Epithelial cell of prostate (primary cell): ENCODE results near the gene AGPAT2.

Experiments used
- DNase-seq: peaks from one replicate; pipeline ENCODE4 v3.0.0-alpha.2; 2011; ENCODE audit warnings: low read depth, low spot score
- H3K27ac ChIP-seq: fragments of 450-650 bp; 2 replicates; pipeline ENCODE4 v1.5.1; 2017; ENCODE audit warnings: mild to moderate bottlenecking

The AGPAT2 gene

DNA sequence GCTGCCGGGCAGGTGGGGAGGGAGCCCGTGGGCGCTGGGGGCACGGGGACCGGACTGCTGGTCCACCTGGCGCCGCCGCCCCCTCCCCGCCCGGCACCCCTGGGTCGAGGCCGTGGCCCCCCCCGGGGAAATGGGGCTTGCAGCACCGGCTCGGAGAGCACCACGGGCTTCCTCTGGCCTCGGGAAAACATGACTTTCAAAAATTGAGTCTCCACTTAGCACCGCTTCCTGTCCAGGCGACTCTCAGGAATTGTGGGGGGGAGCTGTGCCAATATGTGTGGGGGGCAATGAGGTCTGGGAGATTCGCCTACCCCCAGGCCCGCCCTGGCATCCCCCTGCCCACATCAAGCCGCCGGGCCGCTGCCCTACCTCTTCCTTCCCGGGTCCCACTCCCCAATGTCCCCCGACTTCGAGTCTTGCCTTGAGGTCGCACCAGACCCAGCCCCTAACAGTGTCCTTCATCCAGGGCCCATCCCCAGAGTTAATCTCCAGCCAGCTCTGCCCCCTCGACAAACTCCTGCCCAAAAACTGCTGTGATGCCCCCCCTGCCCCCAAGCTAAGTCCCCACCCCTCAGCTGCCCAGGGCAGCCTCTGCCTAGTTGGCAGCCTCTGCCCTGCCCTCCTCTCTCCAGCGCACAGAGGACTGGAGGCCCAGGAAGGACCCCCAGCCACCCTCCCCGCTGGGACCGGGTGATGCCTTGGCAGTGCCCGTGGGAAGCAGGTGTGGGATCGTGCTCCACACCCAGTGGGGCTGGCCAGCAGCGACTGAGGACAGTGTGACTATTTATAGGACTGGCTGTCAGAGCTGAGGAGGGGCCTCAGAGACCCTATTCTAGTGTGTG lies 20.7 kb downstream of the AGPAT2 start:
- no peak overlapping the region for H3K27ac ChIP-seq
- DNase-seq: no peak

DNA sequence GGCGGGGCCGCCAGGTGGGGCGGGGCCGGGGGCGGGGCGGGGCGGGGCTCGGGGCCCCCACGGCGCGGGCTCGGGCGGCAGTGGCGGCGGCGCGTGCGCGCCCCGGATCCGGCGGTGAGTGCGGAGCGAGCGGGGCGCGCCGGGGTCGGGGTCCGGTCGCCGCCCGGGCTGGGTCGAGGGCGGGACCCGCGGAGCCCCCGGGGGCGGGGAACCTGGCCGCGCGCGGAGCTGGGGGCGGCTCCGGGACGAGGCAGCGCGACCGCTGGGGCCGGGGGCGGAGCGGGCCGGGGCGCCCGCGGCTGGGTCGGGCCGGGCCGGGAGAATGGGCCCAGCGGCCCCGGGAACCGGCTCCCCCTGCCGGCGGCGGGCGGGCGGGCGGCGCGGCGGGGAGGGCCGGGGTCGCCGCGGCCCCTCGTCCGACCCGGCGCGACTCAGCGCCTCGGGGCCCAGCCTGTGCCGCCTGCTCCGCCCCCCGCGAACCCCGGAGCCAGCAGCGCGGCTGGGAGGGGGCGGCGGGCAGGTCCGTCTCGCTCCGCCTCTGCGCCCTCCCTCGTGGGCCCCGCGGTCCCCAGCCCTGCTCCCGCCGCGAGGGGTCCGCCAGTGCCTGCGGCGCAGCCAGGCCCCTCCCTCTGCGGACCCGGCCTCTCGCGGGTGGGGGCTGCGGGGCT lies 21.4 kb downstream of the AGPAT2 start:
- DNase-seq: no peak
- no peak overlapping the region for H3K27ac ChIP-seq

- no peak for DNase-seq
- no peak overlapping the region for H3K27ac ChIP-seq
These were observed 22.1 kb downstream of the AGPAT2 start for GRCh38 chr9:136665111-136665703.

GRCh38 chr9:136664000-136664915 lies 23.0 kb downstream of the AGPAT2 start:
- no peak for DNase-seq

DNA sequence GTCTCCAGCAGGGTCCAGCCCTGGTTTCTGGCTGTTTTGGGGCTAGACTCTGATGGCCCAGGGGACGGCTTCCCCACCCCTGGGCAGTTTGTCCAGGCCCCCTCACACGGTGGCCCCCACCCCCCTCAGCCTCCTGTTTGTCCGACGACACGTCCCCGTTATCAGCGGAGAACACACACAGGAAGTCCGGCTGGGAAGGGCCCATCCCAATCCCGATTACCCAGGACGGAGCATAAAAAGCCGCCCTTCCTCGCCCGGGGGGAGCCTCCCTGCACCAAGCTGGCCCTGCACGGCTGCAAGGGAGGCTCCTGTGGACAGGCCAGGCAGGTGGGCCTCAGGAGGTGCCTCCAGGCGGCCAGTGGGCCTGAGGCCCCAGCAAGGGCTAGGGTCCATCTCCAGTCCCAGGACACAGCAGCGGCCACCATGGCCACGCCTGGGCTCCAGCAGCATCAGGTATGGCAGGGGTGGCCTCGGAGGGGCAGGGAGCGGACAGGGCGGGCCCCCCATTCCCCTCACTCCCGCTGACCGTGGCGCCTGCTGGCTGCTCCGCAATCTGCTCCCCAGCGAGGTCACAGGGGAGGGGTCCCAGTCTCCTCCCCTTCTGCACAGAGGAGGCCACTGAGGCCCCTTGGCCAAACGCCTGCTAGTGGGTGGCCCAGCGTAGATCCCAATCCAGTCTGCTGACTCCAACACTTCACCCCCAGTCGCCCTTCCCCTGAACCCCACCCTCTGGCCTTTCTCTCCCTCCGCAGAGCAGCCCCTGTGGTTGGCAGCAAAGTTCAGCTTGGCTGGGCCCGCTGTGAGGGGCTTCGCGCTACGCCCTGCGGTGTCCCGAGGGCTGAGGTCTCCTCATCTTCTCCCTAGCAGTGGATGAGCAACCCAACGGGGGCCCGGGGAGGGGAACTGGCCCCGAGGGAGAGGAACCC lies 24.3 kb downstream of the AGPAT2 start, which contains the start of gene EGFL7:
Gene EGFL7 (plus strand): TSS at position 261 of the 926 bp plus-strand sequence. CDS start 5,367 bp downstream, outside the sequence.
- DNase-seq: no peak
- H3K27ac ChIP-seq: no peak within 1 kb of the TSS

More at GRCh38 chr9:136664000-136664915, 23.0 kb downstream of the AGPAT2 start:
- H3K27ac ChIP-seq: no peak overlapping the region

DNA sequence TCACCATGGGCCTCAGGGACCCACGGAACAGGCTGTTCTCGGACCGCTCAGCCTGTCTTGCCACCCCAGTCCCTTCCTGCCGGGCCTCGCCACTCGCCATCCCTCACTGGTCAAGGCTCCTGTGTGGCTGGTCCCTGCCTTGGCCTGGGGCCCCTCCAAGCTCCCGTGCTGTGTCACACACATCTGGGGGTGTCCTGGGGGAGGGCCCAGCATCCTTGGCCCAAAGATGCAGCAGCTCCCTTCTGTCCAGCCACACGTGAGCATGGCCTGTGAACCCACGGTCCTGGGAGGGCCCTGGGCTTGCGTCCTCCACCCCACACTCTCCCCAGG lies 25.0 kb downstream of the AGPAT2 start:
- DNase-seq: no peak
- H3K27ac ChIP-seq: no peak overlapping the region

DNA sequence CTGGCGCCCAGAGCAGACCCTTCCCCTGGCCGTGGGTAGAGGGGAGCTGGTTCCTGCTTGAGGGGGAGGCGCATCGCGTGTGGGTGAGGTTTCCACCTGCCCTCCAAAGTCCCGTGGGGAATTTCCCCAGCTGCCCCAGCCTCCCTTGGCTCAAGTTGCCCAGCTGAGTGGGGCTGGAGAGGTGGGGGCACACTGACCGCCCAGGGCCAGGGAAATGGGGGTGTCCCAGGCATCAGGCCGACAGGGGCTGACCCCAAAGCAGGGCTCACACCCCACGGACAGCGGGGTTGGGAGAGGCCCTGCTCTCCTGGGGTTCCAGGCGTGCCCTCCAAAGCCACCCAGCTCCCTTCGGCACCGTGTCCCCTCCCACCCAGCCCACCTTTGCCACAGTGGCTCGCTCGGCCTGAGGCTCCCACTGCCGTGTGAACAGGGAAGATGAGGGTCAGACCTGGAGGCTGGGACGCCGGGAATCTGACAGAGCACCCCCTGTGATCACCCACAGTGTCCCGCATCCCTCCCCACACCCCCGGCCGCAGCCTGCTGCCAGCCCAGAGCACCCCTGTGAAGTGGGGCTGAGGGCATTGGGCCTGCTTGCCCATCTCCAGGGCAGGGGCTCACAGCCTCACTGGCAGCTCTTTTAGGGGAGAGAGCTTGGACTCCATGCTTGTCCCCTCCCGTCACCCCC lies 25.5 kb downstream of the AGPAT2 start:
- no peak overlapping the region for H3K27ac ChIP-seq
- no peak for DNase-seq

- no peak overlapping the region for H3K27ac ChIP-seq
- no peak for DNase-seq
These were observed 26.2 kb downstream of the AGPAT2 start for GRCh38 chr9:136660971-136661550.

DNA sequence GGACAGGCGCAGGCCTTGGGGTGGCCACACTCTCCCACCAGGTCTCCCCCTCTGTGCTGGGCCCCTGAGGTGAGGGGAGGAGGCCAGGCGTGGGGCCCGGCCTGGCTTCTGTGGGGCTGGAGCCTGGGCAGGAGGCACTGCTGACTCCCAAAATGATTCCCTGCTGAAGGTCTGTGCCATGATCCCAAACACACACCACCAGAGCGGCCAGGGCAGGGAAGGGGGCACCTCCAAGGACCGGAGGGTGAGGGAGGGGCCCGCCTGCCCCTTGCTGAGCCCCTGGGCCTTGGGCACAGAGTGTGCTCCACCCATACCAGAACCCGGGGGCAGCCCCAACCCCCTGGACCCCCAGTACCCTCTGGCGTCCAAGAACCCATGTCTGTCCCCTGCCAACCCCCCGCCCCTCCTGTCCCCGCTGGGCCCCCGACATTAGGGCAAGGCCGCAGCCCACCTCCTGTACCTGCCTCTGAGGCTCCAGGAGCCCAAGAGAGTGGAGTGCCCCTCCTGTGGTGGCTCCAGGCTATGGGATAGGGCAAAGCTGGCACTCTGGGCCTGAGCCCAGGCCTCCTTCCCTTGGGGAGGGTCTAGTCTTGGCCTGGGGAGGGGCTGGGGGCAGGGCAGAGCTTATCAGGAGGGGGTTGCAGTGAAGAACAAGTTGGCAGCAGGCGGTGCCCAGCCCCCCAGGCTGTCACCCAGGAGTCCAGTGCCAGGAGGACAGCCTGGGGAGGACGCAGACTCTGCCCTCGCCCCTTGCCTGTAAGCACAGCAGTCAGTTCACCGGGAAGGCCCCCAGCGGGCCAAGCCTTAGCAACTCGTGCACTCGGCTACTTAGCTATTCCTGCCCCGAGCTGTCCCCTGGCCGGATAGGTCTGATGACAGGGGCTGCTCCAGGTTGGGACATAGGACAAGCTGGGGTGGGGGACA lies 27.1 kb downstream of the AGPAT2 start:
- DNase-seq: no peak

GRCh38 chr9:136658849-136659535 lies 28.3 kb downstream of the AGPAT2 start:
- no peak overlapping the region for H3K27ac ChIP-seq
- DNase-seq: no peak

More for the DNA sequence above, 27.1 kb downstream of the AGPAT2 start:
- no peak overlapping the region for H3K27ac ChIP-seq

DNA sequence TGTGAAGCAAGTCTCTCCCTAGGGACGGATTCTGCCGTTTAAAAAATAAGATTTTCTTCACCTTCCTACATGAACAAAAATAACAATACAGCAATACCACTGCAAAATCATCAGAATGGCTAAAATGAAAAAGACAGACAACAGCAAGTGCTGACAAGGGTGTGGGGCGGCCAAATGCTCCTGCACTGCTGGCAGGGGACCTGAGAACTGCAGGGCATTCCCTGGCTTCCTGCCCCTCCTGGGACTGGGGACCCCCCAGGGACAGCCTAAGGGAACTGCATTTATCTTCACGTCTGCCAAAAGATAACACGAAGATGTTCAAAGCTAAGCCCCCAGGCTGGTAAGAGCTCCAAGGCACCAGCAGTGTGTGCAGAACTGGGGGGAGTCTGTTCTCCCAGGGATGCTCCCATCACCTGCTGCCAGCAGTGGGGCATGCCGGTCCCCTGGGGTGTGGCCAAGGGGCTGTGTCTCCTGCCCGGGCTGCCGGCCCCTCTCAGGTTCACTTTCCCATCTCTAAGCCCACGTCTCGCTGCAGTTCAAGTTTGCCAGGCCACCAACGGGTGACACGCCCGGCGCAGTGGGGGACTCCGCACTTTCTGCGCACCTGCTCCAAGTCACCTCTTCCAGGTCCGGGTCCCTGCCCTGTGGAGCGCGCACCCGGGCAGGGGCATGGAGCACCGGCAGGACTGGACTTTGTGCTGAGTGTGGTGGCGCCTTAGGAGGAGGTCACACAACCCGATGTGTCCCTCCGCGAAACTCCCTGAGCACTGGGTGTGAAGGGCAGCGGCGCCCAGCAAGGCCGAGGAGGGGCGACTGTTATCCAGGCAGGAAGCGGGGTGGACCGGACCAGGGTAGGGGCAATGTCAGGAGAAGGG lies 29.0 kb downstream of the AGPAT2 start:
- H3K27ac ChIP-seq: no peak overlapping the region
- no peak for DNase-seq

DNA sequence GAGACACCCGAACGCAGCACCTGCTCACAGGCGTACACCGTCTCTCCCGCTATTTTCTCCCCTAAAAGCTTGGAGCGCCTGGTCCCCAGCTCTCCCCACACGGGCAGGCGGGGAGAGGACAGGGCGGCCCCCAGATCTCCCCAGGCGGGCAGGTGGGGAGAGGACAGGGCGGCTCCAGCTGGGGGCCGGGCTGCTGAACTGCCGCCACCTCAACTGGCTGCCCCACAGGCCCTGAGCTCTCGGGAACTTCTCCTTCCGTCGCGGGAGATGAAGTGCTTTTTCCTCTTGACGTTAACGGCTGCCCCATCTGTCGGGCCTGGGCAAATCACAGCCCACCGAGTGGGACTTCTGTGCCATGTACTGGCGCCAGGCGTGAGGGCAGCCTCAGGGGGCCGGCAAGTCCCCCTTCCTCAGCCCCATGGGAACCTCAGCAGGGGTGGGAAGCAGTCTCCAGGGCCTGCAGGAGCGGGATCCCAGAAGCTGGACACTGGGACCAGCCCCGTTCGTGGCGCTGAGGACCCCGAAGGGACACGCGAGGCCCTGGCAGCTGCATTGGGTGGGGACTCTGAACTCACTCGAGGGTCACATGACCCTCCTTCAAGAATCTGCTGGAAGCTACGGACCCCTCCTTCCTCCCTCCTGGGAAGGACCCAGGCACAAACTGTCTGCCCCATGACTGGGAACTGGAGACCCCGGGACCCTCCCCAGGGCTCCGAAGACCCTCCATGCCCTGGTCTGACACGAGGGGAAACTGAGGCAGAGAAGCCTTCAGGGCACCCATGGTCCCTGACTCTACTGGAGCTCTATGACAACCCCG lies 30.3 kb downstream of the AGPAT2 start:
- DNase-seq: no peak
- H3K27ac ChIP-seq: no peak overlapping the region

DNA sequence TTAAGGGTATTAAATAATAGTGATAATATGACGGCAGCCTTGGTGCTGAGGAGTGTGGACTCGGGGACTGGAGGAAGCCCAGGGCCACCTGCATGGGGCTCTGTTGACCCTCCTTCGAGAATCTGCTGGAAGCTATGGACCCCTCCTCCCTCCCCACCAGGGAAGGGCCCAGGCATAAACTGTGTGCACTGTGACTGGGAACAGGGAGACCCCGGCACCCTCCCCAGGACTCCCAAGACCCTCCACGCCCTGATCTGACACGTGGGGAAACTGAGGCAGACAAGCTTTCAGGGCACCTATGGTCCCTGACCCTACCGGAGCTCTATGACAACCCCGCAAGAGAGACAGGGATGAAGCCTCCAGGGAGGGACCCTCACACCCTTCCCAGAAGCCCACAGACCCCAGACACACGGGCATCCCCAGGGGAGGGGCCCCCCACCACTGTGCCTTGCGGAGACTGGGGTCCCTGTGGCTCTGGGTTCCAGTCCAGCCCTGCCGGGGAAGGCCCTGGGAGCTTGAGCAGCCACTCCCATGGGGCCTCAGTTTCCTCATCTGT lies 31.0 kb downstream of the AGPAT2 start:
- no peak overlapping the region for H3K27ac ChIP-seq
- no peak for DNase-seq

DNA sequence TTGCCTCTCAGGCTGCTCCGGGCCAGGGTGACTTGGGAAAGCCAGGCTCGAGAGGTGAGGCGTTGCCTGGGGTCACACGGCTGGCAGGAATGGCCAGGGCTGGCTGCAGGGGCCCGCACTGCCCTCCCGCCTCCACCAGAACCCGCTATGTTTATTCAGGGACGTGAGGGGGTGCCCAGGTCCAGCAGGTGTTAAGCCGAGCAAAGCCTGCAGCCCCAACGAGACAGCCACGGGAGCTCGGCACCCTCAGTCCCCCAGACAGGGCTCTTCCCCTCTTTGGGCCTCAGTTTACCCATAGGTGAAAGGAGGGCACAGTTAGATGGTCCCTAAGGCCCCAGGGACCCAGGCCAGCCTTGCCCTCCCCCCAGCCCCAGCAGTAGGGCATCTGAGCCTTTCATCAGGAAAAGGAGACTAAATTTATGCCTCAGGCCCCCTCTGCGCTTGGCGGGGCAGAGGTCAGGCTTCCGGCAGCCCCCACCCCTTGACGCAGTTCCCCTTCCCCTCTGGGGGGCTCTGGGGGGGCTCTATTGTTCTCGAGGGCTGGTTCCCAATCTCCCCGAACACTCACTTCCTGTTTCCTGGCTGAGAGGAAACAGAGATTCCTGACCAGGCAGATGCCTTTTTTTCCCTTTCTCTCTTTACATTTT lies 31.6 kb downstream of the AGPAT2 start:
- no peak for DNase-seq
- H3K27ac ChIP-seq: no peak overlapping the region
